Lung (tissue), 12 donors: ENCODE measurements around the gene ADAMTS3. TPM values are rescaled to one million over a fixed set of nuclear protein-coding genes. Genes with fewer than 3 reads are reported as not detected.

ENCODE experiments used
- ATAC-seq: fragments of 200-7000 bp; cut with Tn5 transposase; one replicate; pipeline ENCODE4 v1.9.1; 2020; ENCODE audit warnings: moderate number of reproducible peaks; ENCODE audit not compliant: insufficient read depth, low FRiP score
- DNase-seq, 3 donors: peaks; one replicate each; pipeline ENCODE4 v3.0.0-alpha.2; 2013 to 2017
- H3K27ac ChIP-seq, 2 donors: one replicate each; pipeline ENCODE4 v1.5.1; 2013; ENCODE audit warnings: mild to moderate bottlenecking in 2 of 2, moderate library complexity in 2 of 2, control low read depth in 1 of 2, inconsistent platforms in 1 of 2, low read depth in 1 of 2, low read length in 1 of 2
- H3K27me3 ChIP-seq, 3 donors: one replicate each; pipeline ENCODE4 v1.5.1; 2013; ENCODE audit warnings: low read length in 2 of 3; ENCODE audit not compliant: control insufficient read depth in 3 of 3, insufficient read depth in 3 of 3
- H3K36me3 ChIP-seq, 4 donors: one replicate each; pipeline ENCODE4 v1.5.1; 2013; ENCODE audit warnings: low read length in 4 of 4, mild to moderate bottlenecking in 1 of 4, moderate library complexity in 1 of 4; ENCODE audit not compliant: control insufficient read depth in 4 of 4, insufficient read depth in 4 of 4
- H3K4me1 ChIP-seq, 5 donors: one replicate each; pipeline ENCODE4 v1.5.1; 2013; ENCODE audit warnings: low read length in 5 of 5, mild to moderate bottlenecking in 2 of 5, moderate library complexity in 1 of 5; ENCODE audit not compliant: control insufficient read depth in 5 of 5, insufficient read depth in 5 of 5
- H3K4me3 ChIP-seq: one replicate; pipeline ENCODE4 v1.5.1; 2013; ENCODE audit warnings: mild to moderate bottlenecking, control low read depth, moderate library complexity
- H3K9ac ChIP-seq, 2 donors: one replicate each; pipeline ENCODE4 v1.5.1; 2013; ENCODE audit warnings: low read length in 2 of 2, control low read depth in 1 of 2; ENCODE audit not compliant: insufficient read depth in 1 of 2
- H3K9me3 ChIP-seq, 4 donors: one replicate each; pipeline ENCODE4 v1.5.1; 2013; ENCODE audit warnings: low read length in 3 of 4, mild to moderate bottlenecking in 1 of 4, moderate library complexity in 1 of 4; ENCODE audit not compliant: control insufficient read depth in 4 of 4, insufficient read depth in 3 of 4
- CTCF ChIP-seq: IDR thresholded peaks from 2 replicates; pipeline ENCODE4 v1.5.1; 2012; ENCODE audit warnings: mild to moderate bottlenecking; ENCODE audit errors: control extremely low read depth, extremely low read depth
- WGBS, 2 donors: extraction: QIAGEN DNeasy Blood & Tissue Kit; methylation state at CpG; one replicate each; pipeline ENCODE4 v1.1.7; 2013; 5-methylcytosine and 5-hydroxymethylcytosine counted together
- polyA plus RNA-seq, 2 donors: library from polyadenylated mRNA; stranded (reverse); fragments of 200-250 nt; gene quantifications; one replicate each; pipeline ENCODE4 v1.2.1, GENCODE V29; 2013
- total RNA-seq, 2 donors: library from RNA; depleted of rRNA in 1 of 2; stranded (reverse); fragments of >200 nt in 1 of 2; gene quantifications; one replicate each; pipeline ENCODE4 v1.2.1, GENCODE V29; 2014 to 2021
- donor health status: control.
- donor health status: control.
- donor health status: Bipolar disorder and iron deficiency.
- donor health status: healthy.
- donor health status: DM: yes; HTN: yes; CAD: no.

The ADAMTS3 gene
- total and polyA plus RNA-seq, 4 donors: 1.1 to 12.9 (median 2.1) TPM

DNA sequence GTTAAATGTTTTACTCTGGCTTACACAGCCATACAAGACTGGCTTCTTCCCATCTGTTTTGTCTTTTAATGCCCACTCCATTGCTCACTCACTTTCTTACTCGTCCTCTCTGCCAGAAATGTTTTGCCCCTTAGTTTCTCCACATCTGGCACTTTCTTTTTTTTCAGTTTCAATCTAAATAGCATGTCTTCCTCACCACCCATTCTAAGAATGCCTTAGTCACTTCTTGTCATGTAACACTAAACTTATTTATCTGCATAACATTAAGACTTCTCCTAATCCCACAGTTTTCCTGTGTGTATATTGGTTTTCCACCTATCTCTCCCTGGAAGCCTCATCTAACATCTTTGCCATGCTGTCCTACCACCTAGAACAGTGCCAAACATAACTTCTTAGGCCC, 119.3 kb downstream of the ADAMTS3 start:
- DNase-seq: no peak
- no peak for ATAC-seq
- H3K27me3 ChIP-seq: no peaks in the 10 kb centered on the region
- no peak overlapping the region for H3K4me3 ChIP-seq
- no peak overlapping the region for H3K9ac ChIP-seq
- H3K27ac ChIP-seq: no peak overlapping the region
- H3K4me1 ChIP-seq: no peaks in the 10 kb centered on the region
- no peaks in the 10 kb centered on the region for H3K36me3 ChIP-seq
- 73 to 80% methylated on average over 1 of the region's 1 CpG for WGBS, 2 donors
- no peak for TF ChIP-seq CTCF
- no peaks in the 10 kb centered on the region for H3K9me3 ChIP-seq

GRCh38 chr4:72448231-72448630, 120.8 kb downstream of the ADAMTS3 start:
- H3K27ac ChIP-seq: no peak overlapping the region
- ATAC-seq: no peak
- no peak for DNase-seq
- H3K27me3 ChIP-seq: no peaks in the 10 kb centered on the region
- H3K9ac ChIP-seq: no peak overlapping the region
- H3K4me1 ChIP-seq: no peaks in the 10 kb centered on the region
- H3K4me3 ChIP-seq: no peak overlapping the region
- TF ChIP-seq CTCF: no peak
- H3K36me3 ChIP-seq: no peaks in the 10 kb centered on the region
- no peaks in the 10 kb centered on the region for H3K9me3 ChIP-seq
- 59 to 69% methylated on average over 4 of the region's 4 CpGs for WGBS, 2 donors

DNA sequence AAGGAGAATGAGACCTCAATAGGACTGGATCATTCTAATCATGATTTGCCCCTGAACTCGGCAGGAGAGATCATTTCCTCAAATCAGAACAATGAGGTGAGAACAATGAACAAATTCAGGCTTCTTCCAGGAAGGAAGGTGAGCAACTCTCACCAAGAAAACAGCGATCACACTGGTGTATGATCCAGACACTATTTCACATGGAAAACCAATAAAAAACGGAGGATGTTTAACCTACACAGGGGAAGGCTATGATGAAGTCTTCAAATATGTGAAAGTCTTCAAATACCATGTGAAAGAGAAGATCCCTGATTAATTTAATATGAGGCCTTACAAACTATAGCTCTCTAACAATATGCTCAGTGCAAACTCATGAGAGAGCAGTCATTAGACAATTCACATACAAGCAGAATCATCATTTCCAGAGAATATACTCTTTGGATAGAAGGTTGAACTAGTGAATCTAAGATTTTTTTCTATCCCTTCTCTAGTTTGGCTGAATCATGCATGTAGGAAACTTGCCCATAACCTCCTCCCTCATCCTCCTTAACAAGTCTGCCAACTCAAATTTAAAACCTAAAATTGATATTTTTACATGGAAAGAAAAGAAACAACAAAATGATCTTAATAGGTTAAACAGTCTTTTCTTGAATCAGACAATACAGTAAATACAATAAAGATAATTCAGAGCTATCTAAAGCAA, 122.5 kb downstream of the ADAMTS3 start:
- DNase-seq (no peak), ATAC-seq (no peak)
- Histone ChIP-seq H3K9ac (no peak overlapping the region), H3K27ac (no peak overlapping the region), H3K9me3 (no peaks in the 10 kb centered on the region), H3K4me3 (no peak overlapping the region), H3K4me1 (no peaks in the 10 kb centered on the region), H3K36me3 (no peaks in the 10 kb centered on the region), H3K27me3 (no peaks in the 10 kb centered on the region)
- WGBS, 2 donors: 78 to 83% methylated on average over 3 of the region's 3 CpGs
- TF ChIP-seq CTCF: no peak

GRCh38 chr4:72444092-72444491, 124.9 kb downstream of the ADAMTS3 start:
- WGBS, 2 donors: 93 to 97% methylated on average over 1 of the region's 1 CpG
- DNase-seq (no peak), ATAC-seq (no peak)
- H3K4me1 ChIP-seq: no peaks in the 10 kb centered on the region
- H3K36me3 ChIP-seq: no peaks in the 10 kb centered on the region
- no peak for TF ChIP-seq CTCF
- H3K27ac ChIP-seq: no peak overlapping the region
- H3K9me3 ChIP-seq: no peaks in the 10 kb centered on the region
- no peak overlapping the region for H3K9ac ChIP-seq
- H3K27me3 ChIP-seq: no peaks in the 10 kb centered on the region
- no peak overlapping the region for H3K4me3 ChIP-seq
